Measurements from ENCODE around the gene FBXO7.

FBXO7 gene

DNA sequence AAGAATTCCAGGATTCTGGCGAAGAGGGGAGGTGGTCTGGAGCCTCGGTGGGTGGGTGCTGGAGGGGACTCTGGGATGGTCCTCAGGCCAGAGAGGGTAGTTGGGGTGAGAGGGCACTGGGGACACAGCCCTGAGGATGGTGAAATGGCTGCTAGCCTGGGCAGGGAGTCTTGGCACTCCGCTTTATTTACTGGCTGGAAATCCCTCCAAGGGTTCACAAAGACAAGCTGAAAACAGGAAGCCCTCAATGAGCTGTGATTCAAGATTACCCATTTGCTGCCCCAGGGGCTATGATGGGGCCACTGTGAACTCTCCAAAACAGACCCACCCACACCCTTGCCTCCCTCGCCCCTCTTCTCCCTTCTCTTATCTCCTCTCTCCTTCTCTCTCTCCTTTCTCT, 71.9 kb downstream of the FBXO7 start:
- no peaks in the 10 kb centered on the region for H3K79me2 ChIP-seq (ENCODE audit: low read length)
- no peaks in the 10 kb centered on the region for H3K27me3 ChIP-seq (replicated peaks; ENCODE audit: insufficient read depth, low read length)
- H3K9ac ChIP-seq (ENCODE audit: low read length), result no peak overlapping the region
- H3F3A ChIP-seq (ENCODE audit: insufficient read depth, low read length), result no peaks in the 10 kb centered on the region
- no peak overlapping the region for H3K4me3 ChIP-seq (ENCODE audit: low read length)
- no peaks in the 10 kb centered on the region for H3K9me2 ChIP-seq (replicated peaks; ENCODE audit: insufficient read depth, low read length)
- H3K9me3 ChIP-seq (replicated peaks; ENCODE audit: insufficient read depth, low read length), result no peaks in the 10 kb centered on the region
- H3K4me1 ChIP-seq (ENCODE audit: low read length), result no peaks in the 10 kb centered on the region
- no peak overlapping the region for H3K27ac ChIP-seq (ENCODE audit: low read length)
- H3K4me2 ChIP-seq (ENCODE audit: low read depth, low read length), result no peak overlapping the region
- H2AFZ ChIP-seq (ENCODE audit: low read length), result no peak overlapping the region
- H4K20me1 ChIP-seq (ENCODE audit: insufficient read depth, low read length), result no peaks in the 10 kb centered on the region
- TF ChIP-seq, protein P1, sequence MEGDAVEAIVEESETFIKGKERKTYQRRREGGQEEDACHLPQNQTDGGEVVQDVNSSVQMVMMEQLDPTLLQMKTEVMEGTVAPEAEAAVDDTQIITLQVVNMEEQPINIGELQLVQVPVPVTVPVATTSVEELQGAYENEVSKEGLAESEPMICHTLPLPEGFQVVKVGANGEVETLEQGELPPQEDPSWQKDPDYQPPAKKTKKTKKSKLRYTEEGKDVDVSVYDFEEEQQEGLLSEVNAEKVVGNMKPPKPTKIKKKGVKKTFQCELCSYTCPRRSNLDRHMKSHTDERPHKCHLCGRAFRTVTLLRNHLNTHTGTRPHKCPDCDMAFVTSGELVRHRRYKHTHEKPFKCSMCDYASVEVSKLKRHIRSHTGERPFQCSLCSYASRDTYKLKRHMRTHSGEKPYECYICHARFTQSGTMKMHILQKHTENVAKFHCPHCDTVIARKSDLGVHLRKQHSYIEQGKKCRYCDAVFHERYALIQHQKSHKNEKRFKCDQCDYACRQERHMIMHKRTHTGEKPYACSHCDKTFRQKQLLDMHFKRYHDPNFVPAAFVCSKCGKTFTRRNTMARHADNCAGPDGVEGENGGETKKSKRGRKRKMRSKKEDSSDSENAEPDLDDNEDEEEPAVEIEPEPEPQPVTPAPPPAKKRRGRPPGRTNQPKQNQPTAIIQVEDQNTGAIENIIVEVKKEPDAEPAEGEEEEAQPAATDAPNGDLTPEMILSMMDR (IDR thresholded peaks at IDR 0.05; ENCODE audit: low read length), result no peak
- no peak for DNase-seq
- H3K36me3 ChIP-seq (replicated peaks; ENCODE audit: insufficient read depth, low read length), result no peaks in the 10 kb centered on the region

DNA sequence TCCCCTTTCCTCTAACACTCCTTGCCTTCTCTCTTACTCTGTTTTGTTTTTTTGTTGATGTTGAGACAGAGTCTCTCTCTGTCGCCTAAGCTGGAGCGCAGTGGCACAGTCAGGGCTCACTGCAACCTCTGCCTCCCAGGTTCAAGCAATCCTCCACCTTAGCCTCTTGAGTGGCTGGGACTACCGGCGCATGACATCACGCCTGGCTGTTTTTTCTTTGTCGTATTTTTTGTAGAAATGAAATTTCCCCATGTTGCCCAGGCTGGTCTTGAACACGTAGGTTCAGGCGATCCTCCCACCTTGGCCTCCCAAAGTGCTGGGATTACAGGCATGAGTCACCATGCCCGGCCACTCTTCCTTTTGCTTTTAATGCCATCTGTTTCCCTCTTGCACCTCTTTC, 72.3 kb downstream of the FBXO7 start:
- H3K9me2 ChIP-seq (replicated peaks; ENCODE audit: insufficient read depth, low read length), result no peaks in the 10 kb centered on the region
- no peak overlapping the region for H3K9ac ChIP-seq (ENCODE audit: low read length)
- H3K4me3 ChIP-seq (ENCODE audit: low read length), result no peak overlapping the region
- H4K20me1 ChIP-seq (ENCODE audit: insufficient read depth, low read length), result no peaks in the 10 kb centered on the region
- H3K27ac ChIP-seq (ENCODE audit: low read length), result no peak overlapping the region
- H3K4me1 ChIP-seq (ENCODE audit: low read length), result no peaks in the 10 kb centered on the region
- TF ChIP-seq, protein P1 (IDR thresholded peaks at IDR 0.05; ENCODE audit: low read length), result no peak
- no peak for TF ChIP-seq EZH2phosphoT487 (IDR thresholded peaks at IDR 0.05; ENCODE audit: low read length)
- TF ChIP-seq EZH2 (optimal IDR thresholded peaks at IDR 0.05; ENCODE audit: low read depth, low read length), result no peak
- no peak for DNase-seq
- H3K36me3 ChIP-seq (replicated peaks; ENCODE audit: insufficient read depth, low read length), result no peaks in the 10 kb centered on the region
- no peaks in the 10 kb centered on the region for H3K27me3 ChIP-seq (replicated peaks; ENCODE audit: insufficient read depth, low read length)
- H2AFZ ChIP-seq (ENCODE audit: low read length), result no peak overlapping the region
- no peaks in the 10 kb centered on the region for H3F3A ChIP-seq (ENCODE audit: insufficient read depth, low read length)
- H3K4me2 ChIP-seq (ENCODE audit: low read depth, low read length), result no peak overlapping the region
- H3K79me2 ChIP-seq (ENCODE audit: low read length), result no peaks in the 10 kb centered on the region
- no peaks in the 10 kb centered on the region for H3K9me3 ChIP-seq (replicated peaks; ENCODE audit: insufficient read depth, low read length)

DNA sequence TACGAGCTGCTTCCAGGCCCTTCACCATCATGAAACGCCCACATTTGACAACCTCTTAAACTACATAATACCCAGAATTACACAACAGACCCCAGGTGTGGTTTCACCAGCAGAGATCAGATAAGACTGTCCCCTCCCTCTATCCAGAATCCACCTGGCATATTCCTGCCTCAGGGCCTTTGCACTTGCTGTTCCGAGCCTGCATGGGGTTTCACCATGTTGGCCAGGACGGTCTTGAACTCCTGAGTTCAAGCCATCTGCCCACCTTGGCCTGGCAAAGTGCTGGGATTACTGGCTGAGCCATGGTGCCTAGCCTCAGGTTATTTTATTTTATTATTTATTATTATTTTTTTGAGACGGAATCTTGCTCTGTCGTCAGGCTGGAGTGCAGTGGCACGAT, 73.4 kb downstream of the FBXO7 start:
- no peak for TF ChIP-seq EZH2phosphoT487 (IDR thresholded peaks at IDR 0.05; ENCODE audit: low read length)
- no peak for TF ChIP-seq EZH2 (optimal IDR thresholded peaks at IDR 0.05; ENCODE audit: low read depth, low read length)
- TF ChIP-seq, protein P1 (IDR thresholded peaks at IDR 0.05; ENCODE audit: low read length), result no peak
- no peaks in the 10 kb centered on the region for H4K20me1 ChIP-seq (ENCODE audit: insufficient read depth, low read length)
- H3K36me3 ChIP-seq (replicated peaks; ENCODE audit: insufficient read depth, low read length), result no peaks in the 10 kb centered on the region
- no peaks in the 10 kb centered on the region for H3K9me2 ChIP-seq (replicated peaks; ENCODE audit: insufficient read depth, low read length)
- H3K27ac ChIP-seq (ENCODE audit: low read length), result no peak overlapping the region
- H3K79me2 ChIP-seq (ENCODE audit: low read length), result no peaks in the 10 kb centered on the region
- no peaks in the 10 kb centered on the region for H3F3A ChIP-seq (ENCODE audit: insufficient read depth, low read length)
- no peaks in the 10 kb centered on the region for H3K9me3 ChIP-seq (replicated peaks; ENCODE audit: insufficient read depth, low read length)
- DNase-seq, result no peak
- H3K4me3 ChIP-seq (ENCODE audit: low read length), result no peak overlapping the region
- no peak overlapping the region for H2AFZ ChIP-seq (ENCODE audit: low read length)
- no peak overlapping the region for H3K9ac ChIP-seq (ENCODE audit: low read length)
- no peaks in the 10 kb centered on the region for H3K27me3 ChIP-seq (replicated peaks; ENCODE audit: insufficient read depth, low read length)
- H3K4me2 ChIP-seq (ENCODE audit: low read depth, low read length), result no peak overlapping the region
- H3K4me1 ChIP-seq (ENCODE audit: low read length), result no peaks in the 10 kb centered on the region

Data from MM.1S (cell line).